Loucy (cell line): ENCODE results near the gene PRRC2A.

Experiments
- EZH2phosphoT487 ChIP-seq: fragments of 200-600 bp; IDR thresholded peaks from 2 replicates; pipeline ENCODE4 v1.6.1; 2018; ENCODE audit warnings: antibody characterized with exemption, mild to moderate bottlenecking, moderate library complexity, borderline replicate concordance
- TF ChIP-seq, protein P1 (sequence below): fragments of 200-600 bp; sonication (generic); conservative IDR thresholded peaks from 2 replicates; pipeline ENCODE4 v1.5.1; 2014; ENCODE audit warnings: mild to moderate bottlenecking, antibody characterized with exemption, low read length

DNA sequence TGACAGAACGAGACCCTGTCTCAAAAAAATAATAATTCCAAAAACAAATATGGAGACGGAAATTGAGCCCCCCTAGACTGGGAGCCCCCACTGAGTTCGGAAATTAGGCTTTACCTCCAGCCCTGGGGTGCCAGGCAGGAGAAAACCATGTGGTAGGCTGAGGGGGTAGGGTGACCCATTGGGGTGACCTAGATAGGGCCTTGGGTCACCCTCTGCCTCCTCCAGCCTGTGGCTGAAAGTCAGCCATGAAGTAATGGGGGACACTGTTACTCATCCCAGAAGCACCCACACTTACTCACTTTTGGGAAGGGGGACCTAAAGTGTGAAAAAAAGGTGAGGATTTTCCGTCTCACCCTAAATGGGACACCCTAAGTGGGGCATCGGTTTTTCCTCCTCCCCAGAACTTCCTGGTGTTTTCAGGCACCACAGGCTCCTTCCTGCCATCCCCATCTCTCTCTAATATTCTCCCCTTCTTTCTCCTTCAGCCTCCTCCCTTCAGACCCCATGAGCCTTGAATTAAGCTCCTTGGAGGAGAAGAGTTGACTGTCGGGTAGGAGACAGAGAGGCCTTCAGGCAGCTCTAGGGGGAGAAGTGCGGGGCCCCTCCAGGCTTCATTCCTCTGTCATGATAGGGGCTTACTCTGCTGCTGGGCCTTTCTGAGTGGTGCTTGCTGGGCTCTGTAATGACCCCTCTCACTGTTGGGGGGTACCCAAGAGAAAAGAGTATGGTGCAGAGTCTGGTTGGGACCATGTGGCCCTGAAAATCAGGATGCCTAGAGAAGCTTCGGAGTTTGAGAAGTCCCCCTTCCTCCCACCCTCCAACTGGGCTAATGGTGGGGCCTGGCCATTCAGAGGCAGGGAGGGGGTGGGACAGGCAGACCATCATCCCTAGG, 40.7 kb upstream of the PRRC2A start:
- TF ChIP-seq, protein P1, sequence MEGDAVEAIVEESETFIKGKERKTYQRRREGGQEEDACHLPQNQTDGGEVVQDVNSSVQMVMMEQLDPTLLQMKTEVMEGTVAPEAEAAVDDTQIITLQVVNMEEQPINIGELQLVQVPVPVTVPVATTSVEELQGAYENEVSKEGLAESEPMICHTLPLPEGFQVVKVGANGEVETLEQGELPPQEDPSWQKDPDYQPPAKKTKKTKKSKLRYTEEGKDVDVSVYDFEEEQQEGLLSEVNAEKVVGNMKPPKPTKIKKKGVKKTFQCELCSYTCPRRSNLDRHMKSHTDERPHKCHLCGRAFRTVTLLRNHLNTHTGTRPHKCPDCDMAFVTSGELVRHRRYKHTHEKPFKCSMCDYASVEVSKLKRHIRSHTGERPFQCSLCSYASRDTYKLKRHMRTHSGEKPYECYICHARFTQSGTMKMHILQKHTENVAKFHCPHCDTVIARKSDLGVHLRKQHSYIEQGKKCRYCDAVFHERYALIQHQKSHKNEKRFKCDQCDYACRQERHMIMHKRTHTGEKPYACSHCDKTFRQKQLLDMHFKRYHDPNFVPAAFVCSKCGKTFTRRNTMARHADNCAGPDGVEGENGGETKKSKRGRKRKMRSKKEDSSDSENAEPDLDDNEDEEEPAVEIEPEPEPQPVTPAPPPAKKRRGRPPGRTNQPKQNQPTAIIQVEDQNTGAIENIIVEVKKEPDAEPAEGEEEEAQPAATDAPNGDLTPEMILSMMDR = no peak
- TF ChIP-seq EZH2phosphoT487 = no peak
